GM12874 (cell line): ENCODE measurements around the gene FN1.

Experiments
- CTCF ChIP-seq: IDR thresholded peaks from 2 replicates; pipeline ENCODE4 v1.5.1; 2011; ENCODE audit warnings: low read depth, mild to moderate bottlenecking, control low read depth, low read length, moderate library complexity; ENCODE audit not compliant: insufficient read depth

FN1 gene

GRCh38 chr2:215397632-215398341 lies 38.1 kb downstream of the FN1 start:
- no peak for TF ChIP-seq CTCF

GRCh38 chr2:215396595-215397313 lies 39.1 kb downstream of the FN1 start:
- TF ChIP-seq CTCF: no peak

GRCh38 chr2:215395687-215396460 lies 40.0 kb downstream of the FN1 start:
- no peak for TF ChIP-seq CTCF

GRCh38 chr2:215394102-215394805 lies 41.6 kb downstream of the FN1 start:
- no peak for TF ChIP-seq CTCF

- TF ChIP-seq CTCF: no peak
Measured at GRCh38 chr2:215392687-215393270, 43.1 kb downstream of the FN1 start.

GRCh38 chr2:215392164-215392563 lies 43.7 kb downstream of the FN1 start:
- TF ChIP-seq CTCF: no peak
